C4-2B (cell line): Measurements from ENCODE around the gene LTBP2.

ENCODE experiments used
- ZFX ChIP-seq: fragments of 450-650 bp; IDR thresholded peaks from 2 replicates; pipeline ENCODE4 v1.6.1; 2017
- TF ChIP-seq, protein P1 (sequence below): fragments of 450-650 bp; conservative IDR thresholded peaks from 2 replicates; pipeline ENCODE4 v1.5.1; 2017; ENCODE audit warnings: mild to moderate bottlenecking

GRCh38 chr14:74610866-74611649 lies 979 bp downstream of the LTBP2 start:
- TF ChIP-seq, protein P1, sequence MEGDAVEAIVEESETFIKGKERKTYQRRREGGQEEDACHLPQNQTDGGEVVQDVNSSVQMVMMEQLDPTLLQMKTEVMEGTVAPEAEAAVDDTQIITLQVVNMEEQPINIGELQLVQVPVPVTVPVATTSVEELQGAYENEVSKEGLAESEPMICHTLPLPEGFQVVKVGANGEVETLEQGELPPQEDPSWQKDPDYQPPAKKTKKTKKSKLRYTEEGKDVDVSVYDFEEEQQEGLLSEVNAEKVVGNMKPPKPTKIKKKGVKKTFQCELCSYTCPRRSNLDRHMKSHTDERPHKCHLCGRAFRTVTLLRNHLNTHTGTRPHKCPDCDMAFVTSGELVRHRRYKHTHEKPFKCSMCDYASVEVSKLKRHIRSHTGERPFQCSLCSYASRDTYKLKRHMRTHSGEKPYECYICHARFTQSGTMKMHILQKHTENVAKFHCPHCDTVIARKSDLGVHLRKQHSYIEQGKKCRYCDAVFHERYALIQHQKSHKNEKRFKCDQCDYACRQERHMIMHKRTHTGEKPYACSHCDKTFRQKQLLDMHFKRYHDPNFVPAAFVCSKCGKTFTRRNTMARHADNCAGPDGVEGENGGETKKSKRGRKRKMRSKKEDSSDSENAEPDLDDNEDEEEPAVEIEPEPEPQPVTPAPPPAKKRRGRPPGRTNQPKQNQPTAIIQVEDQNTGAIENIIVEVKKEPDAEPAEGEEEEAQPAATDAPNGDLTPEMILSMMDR = no peak
- TF ChIP-seq ZFX = no peak
